ENCODE results near the gene NECTIN1. TPM values are rescaled to one million over a fixed set of nuclear protein-coding genes. Genes with fewer than 3 reads are reported as not detected.

Gene NECTIN1
- total RNA-seq, 1 donor from 2014 or later = 17.5 TPM

GRCh38 chr11:119712459-119713358 lies 16.3 kb downstream of the NECTIN1 start:
- no peak for DNase-seq

GRCh38 chr11:119712006-119712405 lies 17.0 kb downstream of the NECTIN1 start:
- DNase-seq = no peak

GRCh38 chr11:119711476-119711875 lies 17.5 kb downstream of the NECTIN1 start:
- DNase-seq = no peak

- no peak for DNase-seq
Observed at GRCh38 chr11:119710417-119710816, 18.6 kb downstream of the NECTIN1 start.

- DNase-seq = peak; percentile 75
Observed at GRCh38 chr11:119709638-119710346, 19.2 kb downstream of the NECTIN1 start.

- no peak for DNase-seq
Observed at GRCh38 chr11:119709171-119709570, 19.8 kb downstream of the NECTIN1 start.

GRCh38 chr11:119708384-119708783 lies 20.6 kb downstream of the NECTIN1 start:
- DNase-seq = no peak

GRCh38 chr11:119706887-119707286 lies 22.1 kb downstream of the NECTIN1 start:
- no peak for DNase-seq

GRCh38 chr11:119706029-119706428 lies 23.0 kb downstream of the NECTIN1 start:
- no peak for DNase-seq

- no peak for DNase-seq
Observed at GRCh38 chr11:119705362-119705761, 23.6 kb downstream of the NECTIN1 start.

GRCh38 chr11:119704849-119705248 lies 24.2 kb downstream of the NECTIN1 start:
- no peak for DNase-seq

GRCh38 chr11:119701591-119702549 lies 27.1 kb downstream of the NECTIN1 start:
- DNase-seq = no peak

- DNase-seq = no peak
Observed at GRCh38 chr11:119700536-119701346, 28.3 kb downstream of the NECTIN1 start.

- DNase-seq = no peak
Observed at GRCh38 chr11:119700030-119700429, 29.0 kb downstream of the NECTIN1 start.

GRCh38 chr11:119699227-119699626 lies 29.8 kb downstream of the NECTIN1 start:
- no peak for DNase-seq

- no peak for DNase-seq
Observed at GRCh38 chr11:119697882-119698281, 31.1 kb downstream of the NECTIN1 start.

GRCh38 chr11:119697445-119697844 lies 31.6 kb downstream of the NECTIN1 start:
- no peak for DNase-seq

- no peak for DNase-seq
Observed at GRCh38 chr11:119696378-119697222, 32.4 kb downstream of the NECTIN1 start.

GRCh38 chr11:119694334-119694733 lies 34.7 kb downstream of the NECTIN1 start:
- DNase-seq = no peak

- no peak for DNase-seq
Observed at GRCh38 chr11:119693253-119693815, 35.7 kb downstream of the NECTIN1 start.

Data from occipital lobe (tissue), 2 donors.